Thyroid gland (tissue), 4 donors: Measurements from ENCODE around the gene STAC3. TPM values are rescaled to one million over a fixed set of nuclear protein-coding genes. Genes with fewer than 3 reads are reported as not detected.

Experiments
- DNase-seq, 2 donors: peaks; one replicate each; pipeline ENCODE4 v3.0.0-alpha.2; 2019
- H3K27ac ChIP-seq, 3 donors: fragments of 200-600 bp; sonication (generic); 1 replicate in 2 of 3; 2 replicates in 1 of 3; pipeline ENCODE4 v1.5.1; 2016 to 2019; ENCODE audit warnings: mild to moderate bottlenecking in 1 of 3, moderate library complexity in 1 of 3
- H3K27me3 ChIP-seq: fragments of 200-600 bp; sonication (generic); one replicate; pipeline ENCODE4 v1.5.1; 2019
- H3K36me3 ChIP-seq, 2 donors: fragments of 200-600 bp; sonication (generic); one replicate each; pipeline ENCODE4 v1.5.1; 2016 to 2019
- H3K4me1 ChIP-seq, 2 donors: fragments of 200-600 bp; sonication (generic); one replicate each; pipeline ENCODE4 v1.5.1; 2017 to 2019
- H3K4me3 ChIP-seq, 3 donors: fragments of 200-600 bp; sonication (generic); replicated peaks in 1 of 3; 1 replicate in 2 of 3; 2 replicates in 1 of 3; pipeline ENCODE4 v1.5.1; 2016; ENCODE audit warnings: mild to moderate bottlenecking in 1 of 3
- H3K9me3 ChIP-seq: fragments of 200-600 bp; sonication (generic); one replicate; pipeline ENCODE4 v1.5.1; 2017
- CTCF ChIP-seq, 6 experiments: fragments of 200-600 bp in 3 of 6; fragments of 450-650 bp in 3 of 6; sonication (generic) in 3 of 6; IDR thresholded peaks; one replicate each; pipeline ENCODE4 v1.5.1; 2016 to 2019; ENCODE audit warnings: antibody characterized with exemption in 6 of 6, mild to moderate bottlenecking in 2 of 6, inconsistent platforms in 1 of 6, moderate library complexity in 1 of 6
- POLR2A ChIP-seq, 2 donors: fragments of 450-650 bp; IDR thresholded peaks; one replicate each; pipeline ENCODE4 v1.6.1; 2017; ENCODE audit warnings: antibody characterized with exemption in 2 of 2, mild to moderate bottlenecking in 2 of 2, moderate library complexity in 1 of 2
- WGBS, 2 donors: methylation state at CpG; one replicate each; pipeline ENCODE4 v1.1.5; 2017; 5-methylcytosine and 5-hydroxymethylcytosine counted together
- intact Hi-C: fragments of 100-400 bp; cut with DNase I; formaldehyde crosslinking; loops from one replicate; pipeline ENCODE4 v1.15.1; 2023
- total RNA-seq, 4 donors: library from RNA; depleted of rRNA; stranded (reverse); fragments of >200 nt; gene quantifications; one replicate each; pipeline ENCODE4 v1.2.3, GENCODE V29; 2016

The STAC3 gene
- total RNA-seq, 4 donors from 2014 or later = 0.88 to 7.3 (median 3.0) TPM; not detected in 1

GRCh38 chr12:57221169-57221917 lies 29.6 kb downstream of the STAC3 start:
- WGBS, 2 donors = 12 to 20% methylated on average over 10 to 16 of the region's 24 CpGs
- intact Hi-C loops = no loop called here
- Histone ChIP-seq H3K36me3 (no peaks in the 10 kb centered on the region), H3K4me3 (no peak overlapping the region), H3K4me1 (peaks cover 8 to 26% of the 10 kb centered on the region in 2 donors), H3K27me3 (peaks cover 39% of the 10 kb centered on the region), H3K9me3 (no peaks in the 10 kb centered on the region), H3K27ac (no peak overlapping the region)
- DNase-seq = no peak
- TF ChIP-seq CTCF (IDR thresholded peaks at IDR 0.05) (no peak), POLR2A (IDR thresholded peaks at IDR 0.05) (no peak)

- TF ChIP-seq POLR2A (IDR thresholded peaks at IDR 0.05) (no peak), CTCF (IDR thresholded peaks at IDR 0.05) (no peak)
- H3K36me3 ChIP-seq = no peaks in the 10 kb centered on the region
- no peak overlapping the region for H3K27ac ChIP-seq
- 39 to 41% methylated on average over 1 of the region's 1 CpG for WGBS, 2 donors
- H3K4me3 ChIP-seq = no peak overlapping the region
- intact Hi-C loops = no loop called here
- DNase-seq = no peak
- H3K27me3 ChIP-seq = peaks cover 36% of the 10 kb centered on the region
- no peaks in the 10 kb centered on the region for H3K9me3 ChIP-seq
- peaks cover 8 to 29% of the 10 kb centered on the region in 2 donors for H3K4me1 ChIP-seq
Observed at GRCh38 chr12:57220770-57221168, 30.2 kb downstream of the STAC3 start.

GRCh38 chr12:57219993-57220754 lies 30.8 kb downstream of the STAC3 start:
- H3K9me3 ChIP-seq = no peaks in the 10 kb centered on the region
- no peaks in the 10 kb centered on the region for H3K36me3 ChIP-seq
- intact Hi-C loops = no loop called here
- H3K27me3 ChIP-seq = peaks cover 36% of the 10 kb centered on the region
- peaks cover 8 to 26% of the 10 kb centered on the region in 2 donors for H3K4me1 ChIP-seq
- no peak for TF ChIP-seq POLR2A (IDR thresholded peaks at IDR 0.05)
- TF ChIP-seq CTCF (IDR thresholded peaks at IDR 0.05) = no peak
- WGBS, 2 donors = 8% methylated on average over 38 of the region's 38 CpGs
- no peak overlapping the region for H3K27ac ChIP-seq
- no peak overlapping the region for H3K4me3 ChIP-seq
- no peak for DNase-seq

GRCh38 chr12:57219205-57219992 lies 31.6 kb downstream of the STAC3 start:
- peaks cover 8 to 24% of the 10 kb centered on the region in 2 donors for H3K4me1 ChIP-seq
- no peak overlapping the region for H3K27ac ChIP-seq
- intact Hi-C loops = no loop called here
- H3K36me3 ChIP-seq = no peaks in the 10 kb centered on the region
- no peak overlapping the region for H3K4me3 ChIP-seq
- H3K27me3 ChIP-seq = peaks cover 32% of the 10 kb centered on the region
- 53 to 56% methylated on average over 14 of the region's 14 CpGs for WGBS, 2 donors
- no peak for DNase-seq
- TF ChIP-seq CTCF (IDR thresholded peaks at IDR 0.05) (no peak), POLR2A (IDR thresholded peaks at IDR 0.05) (no peak)
- H3K9me3 ChIP-seq = no peaks in the 10 kb centered on the region
